GM21576 (cell line): ENCODE data around the gene DNM2.
"Not testable (repeated sequence)": the region's sequence is repeated elsewhere in the genome, so short reads cannot be mapped to it uniquely, and the experiment has no call there.

ENCODE experiments used
- ATAC-seq: cut with Tn5 transposase; IDR thresholded peaks from one replicate; pipeline ENCODE4 v1.9.1; 2021; ENCODE audit warnings: mild to moderate bottlenecking, moderate library complexity; ENCODE audit not compliant: unreplicated experiment

Gene DNM2

DNA sequence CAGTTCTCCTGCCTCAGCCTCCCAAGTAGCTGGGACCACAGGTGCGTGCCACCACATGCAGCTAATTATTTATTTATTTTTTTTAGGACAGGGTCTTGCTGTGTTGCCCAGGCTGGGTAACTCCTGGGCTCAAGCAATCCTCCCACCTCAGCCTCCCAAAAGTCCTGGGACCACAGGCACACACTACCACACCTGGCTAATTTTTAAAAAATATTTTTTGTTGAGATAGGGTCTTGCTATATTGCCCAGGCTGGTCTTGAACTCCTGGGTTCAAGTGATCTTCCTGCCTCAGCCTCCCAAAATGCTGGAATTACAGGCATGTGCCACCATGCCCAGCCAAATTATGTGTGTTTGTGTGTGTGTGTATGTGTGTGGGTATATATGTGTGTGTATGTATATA, 139.0 kb downstream of the DNM2 start:
- ATAC-seq, result not testable (repeated sequence)

DNA sequence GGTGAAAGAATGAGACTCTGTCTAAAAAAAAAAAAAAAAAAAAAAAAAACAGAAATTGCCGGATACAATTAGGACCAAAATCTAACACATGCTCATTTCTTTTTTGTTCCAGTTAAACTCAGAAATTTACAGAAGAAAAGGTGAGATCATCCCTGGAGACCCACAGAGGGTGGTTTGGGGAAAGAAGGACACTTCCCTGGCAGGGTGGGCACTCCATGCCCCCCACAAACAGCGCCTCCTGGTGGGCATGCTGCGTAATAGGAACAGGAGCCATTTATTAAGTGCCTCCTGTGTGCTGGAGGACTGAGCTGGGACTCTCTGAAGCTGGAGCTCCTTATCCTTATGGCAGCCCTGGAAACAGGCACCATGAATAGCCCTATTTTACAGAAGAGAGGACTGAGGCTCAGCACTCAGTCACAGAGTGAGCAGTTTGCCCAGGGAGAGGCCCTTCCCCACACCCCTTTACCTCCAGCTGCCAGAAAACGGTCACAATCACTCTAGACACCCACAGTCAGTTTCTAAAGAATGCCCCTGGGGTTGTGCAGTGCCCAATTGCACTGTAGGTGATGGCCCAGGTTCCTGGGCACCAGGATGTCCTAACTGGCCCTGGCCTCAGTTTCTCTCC, 140.4 kb downstream of the DNM2 start:
- no peak for ATAC-seq

DNA sequence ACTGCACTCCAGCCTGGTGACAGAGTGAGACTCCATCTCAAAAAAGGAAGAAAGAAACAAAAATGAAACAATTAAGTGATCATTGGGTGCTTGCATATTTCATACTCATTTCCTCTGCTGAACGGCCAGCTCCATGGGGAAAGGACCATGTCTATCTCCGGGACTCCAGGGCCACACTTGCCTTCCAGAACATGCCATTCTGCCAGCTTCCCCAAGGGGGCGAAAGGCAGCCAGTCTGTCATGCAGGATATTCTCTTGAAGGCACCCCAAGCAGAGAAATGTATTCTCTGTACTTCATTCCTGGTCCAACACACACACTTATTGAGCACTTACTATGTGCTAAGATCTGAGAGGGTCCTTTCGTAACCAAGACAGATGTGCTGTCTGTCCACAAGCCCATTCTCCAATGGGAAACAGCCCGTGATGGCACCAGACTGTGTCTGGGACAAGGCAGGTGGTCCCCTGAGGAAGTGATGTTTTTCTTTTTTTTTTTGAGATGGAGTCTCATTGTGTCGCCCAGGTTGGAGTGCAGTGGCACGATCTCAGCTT, 143.3 kb downstream of the DNM2 start:
- ATAC-seq, result no peak

DNA sequence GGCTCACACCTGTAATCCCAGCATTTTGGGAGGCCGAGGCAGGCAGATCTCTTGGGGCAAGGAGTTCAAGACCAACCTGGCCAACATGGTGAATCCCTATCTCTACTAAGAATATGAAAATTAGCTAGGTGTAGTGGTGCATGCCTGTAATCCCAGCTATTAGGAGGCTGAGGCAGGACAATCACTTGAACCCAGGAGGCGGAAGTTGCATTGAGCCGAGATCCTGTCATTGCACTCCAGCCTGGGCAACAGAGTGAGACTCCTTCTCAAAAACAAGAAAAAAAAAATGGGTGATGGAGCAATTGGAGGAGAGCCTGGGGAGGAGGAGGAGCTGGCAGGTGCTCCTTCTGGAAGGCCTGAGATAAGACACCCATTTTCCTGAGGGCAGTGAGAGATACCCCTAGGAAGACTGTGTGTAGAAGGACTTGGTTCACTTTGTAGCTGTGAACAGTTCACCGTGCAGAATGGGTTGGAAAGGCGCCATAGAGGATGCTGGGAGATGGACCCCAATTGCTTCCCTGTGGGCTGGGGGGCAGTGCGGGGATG, 144.8 kb downstream of the DNM2 start:
- ATAC-seq, result no peak

DNA sequence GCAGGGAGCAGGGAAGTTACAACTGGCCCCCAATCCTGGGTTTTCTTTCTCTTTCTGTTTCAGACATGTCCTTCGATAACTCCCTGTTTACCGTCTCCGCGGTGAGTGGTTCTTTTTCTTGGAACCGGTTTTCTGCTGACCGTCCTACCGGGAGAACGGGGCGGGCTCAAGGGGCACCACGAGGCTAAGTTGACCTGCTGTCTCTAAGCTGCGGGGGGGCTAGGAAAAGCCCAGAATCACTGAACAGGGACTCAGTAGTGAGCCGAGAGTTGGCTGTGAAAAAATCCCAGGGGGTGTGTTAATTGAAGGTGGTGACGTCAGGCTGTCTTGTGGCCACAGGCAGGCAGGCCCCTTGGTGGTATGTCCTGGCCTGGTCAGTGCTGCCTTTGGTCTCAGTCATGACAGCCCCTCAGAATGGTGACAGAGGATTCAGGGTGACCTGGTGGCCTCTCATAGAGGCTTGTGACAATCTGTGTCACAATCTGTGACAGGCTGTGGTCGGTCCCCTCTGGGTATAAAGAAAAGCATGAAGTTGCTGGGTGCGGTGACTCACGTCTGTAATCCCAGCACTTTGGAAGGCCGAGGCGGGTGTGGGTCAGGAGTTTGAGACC, 145.3 kb downstream of the DNM2 start:
- ATAC-seq, result no peak

DNA sequence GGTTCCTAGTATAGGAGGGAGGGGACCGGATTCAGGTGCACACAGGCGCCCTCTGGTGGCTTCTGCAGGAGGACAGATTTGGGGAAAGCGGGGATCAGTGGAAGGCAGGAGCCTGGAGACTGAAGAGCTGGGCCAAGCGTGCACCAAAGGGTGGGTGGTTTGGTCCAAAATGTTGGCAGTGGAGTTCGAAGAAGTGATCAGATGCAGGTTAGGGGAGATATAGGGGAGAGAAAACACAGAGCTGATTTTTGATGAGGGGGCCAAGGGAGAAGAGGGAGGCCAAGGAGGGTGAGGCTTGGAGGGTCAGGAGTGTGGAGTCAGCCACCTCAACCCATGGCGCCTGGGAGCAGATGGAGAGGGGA, 146.6 kb downstream of the DNM2 start:
- no peak for ATAC-seq

DNA sequence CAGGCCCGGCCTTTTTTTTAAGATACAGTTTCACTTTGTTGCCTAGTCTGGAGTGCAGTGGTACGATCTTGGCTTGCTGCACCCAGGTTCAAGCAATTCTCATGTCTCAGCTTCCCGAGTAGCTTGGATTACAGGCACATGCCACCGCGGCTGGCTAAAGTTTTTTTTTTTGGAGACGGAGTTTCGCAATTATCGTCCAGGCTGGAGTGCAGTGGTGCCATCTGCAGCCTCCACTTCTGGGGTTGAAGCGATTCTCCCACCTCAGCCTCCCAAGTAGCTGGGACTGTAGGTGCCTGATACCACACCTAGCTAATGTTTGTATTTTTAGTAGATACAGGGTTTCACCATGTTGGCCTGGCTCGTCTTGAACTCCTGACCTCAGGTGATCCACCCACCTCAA, 148.6 kb downstream of the DNM2 start:
- ATAC-seq, result no peak

DNA sequence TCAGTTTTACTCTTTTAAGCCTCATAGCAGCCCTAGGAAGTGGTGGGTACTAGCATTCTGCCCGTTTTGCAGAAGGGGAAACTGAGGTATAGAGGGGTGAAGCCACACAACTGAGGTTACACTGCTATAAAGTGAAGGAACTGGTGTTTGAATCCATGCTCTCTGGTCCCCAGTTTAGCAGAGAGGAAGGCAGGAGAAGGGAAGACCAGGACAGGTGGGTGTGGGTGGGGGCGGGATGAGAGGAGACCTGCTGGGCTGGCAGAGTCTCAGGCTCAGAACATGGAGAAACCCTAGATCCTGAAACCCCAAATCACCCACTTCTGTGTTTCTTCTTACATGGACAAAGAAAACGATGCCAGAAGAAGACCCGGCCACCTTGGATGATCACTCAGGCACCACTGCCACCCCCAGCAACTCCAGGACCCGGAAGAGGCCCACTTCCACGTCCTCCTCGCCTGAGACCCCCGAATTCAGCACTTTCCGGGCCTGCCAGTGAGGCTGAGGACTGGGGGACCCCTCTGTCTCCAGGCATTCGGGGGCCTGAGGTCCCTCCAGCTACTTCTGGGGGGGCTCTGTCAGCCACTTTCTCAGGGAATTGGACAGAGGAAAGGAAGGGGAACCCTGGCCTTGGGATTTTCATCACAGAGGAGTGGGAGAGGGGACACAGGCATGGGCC, 151.1 kb downstream of the DNM2 start:
- no peak for ATAC-seq

DNA sequence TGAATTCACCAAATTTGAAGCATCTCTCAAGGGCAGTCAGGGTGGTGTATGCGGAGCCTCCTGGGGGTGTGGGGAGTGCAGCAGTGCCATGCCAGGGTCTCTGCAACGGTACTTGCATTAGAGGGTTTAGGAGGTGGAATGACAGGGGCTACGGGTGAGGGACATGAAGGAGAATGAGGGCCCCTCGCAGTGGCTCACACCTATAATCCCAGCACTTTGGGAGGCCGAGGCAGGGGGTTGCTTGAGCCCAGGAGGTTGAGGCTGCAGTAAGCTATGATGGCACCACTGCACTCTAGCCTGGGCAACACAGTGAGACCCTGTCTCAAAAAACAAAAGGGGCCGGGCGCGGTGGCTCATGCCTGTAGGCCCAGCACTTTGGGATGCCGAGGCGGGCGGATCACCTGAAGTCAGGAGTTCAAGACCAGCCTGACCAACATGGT, 152.0 kb downstream of the DNM2 start:
- not testable (repeated sequence) for ATAC-seq

DNA sequence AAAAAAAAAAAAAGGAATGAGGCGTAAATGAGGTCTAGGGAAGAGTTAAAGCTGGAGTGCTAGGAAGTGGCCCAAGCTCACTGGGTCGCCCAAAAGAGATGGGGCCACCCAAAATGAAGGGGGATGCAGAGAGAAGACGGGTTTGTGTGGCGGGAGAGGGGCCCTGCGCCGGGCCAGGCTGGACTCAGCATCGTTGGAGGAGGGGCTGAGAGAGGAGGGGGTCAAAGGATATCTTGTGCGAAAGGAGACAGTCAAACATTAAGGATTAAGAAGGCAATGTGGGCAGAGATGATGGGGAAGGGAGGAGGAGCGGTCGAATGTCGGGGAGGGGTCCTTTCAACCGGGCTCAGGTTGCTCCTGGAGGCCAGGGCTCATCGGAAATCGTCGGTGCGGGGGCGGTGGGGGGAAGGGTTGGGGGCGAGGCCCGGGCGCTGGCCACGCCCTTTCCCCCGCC, 152.6 kb downstream of the DNM2 start:
- ATAC-seq, result no peak

DNA sequence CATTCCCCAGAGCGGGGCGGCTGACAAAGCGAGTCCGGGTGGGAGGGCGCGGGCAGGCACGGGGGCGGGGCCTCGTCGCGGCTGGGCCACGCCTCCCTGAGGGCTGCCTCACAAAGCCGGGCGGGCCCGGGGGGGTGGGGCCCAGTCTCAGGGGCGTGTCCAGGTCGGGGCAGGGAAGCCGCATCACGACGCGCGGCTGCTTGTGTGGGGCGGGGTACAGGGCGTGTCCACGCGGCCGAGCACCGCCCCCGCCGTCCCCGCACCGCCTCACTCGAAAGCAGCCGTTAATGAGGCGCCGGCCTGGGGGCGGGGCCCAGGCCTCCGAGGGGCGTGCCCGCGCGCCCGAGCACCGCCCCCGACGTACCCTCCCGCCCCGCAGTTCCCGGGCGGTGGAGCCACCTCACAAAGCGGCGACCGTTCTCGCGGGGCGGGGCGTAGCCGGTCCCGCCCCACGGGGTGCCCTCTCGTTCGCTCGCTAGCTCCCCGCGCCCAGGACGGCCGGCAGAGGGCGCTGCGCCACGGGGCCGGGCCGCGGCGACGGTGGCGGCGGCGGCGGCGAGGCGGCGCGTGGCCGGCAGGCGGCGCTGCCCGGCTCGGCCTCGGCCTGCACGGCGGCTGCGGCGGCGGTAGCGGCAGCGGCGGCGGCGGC, 153.2 kb downstream of the DNM2 start, which contains the start of gene CARM1:
CARM1 (plus strand) TSS at position 599 of the 649 bp plus-strand sequence. CDS start 150 bp downstream, outside the sequence.
- peak; percentile 62 for ATAC-seq

DNA sequence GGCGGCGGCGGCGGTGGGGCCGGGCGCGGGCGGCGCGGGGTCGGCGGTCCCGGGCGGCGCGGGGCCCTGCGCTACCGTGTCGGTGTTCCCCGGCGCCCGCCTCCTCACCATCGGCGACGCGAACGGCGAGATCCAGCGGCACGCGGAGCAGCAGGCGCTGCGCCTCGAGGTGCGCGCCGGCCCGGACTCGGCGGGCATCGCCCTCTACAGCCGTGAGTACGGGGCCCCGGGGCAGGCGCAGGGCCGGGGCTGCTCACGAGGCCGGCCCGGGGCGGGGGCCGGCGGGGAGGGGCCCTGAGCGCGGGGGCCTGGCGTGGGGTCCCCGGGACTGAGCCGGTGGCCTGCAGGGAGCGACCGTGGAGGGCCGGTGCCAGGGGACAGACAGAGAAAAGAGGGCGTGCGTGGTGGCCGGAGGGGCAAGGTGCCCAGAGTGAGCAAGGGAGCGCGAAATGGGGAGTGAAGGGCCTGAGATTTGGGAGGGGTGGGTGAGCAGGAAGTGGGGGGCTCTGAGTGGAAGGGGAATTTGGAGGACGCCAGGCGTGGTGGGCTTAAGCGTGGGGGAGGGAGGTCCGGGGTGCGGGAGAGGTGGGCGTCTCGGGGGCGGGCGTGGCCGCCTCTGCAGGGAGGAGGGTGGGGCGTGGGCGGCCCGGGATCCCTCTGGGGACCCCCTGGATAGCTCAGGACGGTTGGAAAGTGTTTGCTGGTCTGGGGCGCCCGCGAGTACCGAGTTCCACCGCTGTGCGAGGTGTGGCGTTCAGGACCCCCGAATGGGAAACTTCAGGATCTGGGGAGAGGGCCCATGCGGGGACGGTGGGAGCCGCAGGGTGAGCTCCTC, 154.0 kb downstream of the DNM2 start:
- ATAC-seq, result peak; percentile 4

DNA sequence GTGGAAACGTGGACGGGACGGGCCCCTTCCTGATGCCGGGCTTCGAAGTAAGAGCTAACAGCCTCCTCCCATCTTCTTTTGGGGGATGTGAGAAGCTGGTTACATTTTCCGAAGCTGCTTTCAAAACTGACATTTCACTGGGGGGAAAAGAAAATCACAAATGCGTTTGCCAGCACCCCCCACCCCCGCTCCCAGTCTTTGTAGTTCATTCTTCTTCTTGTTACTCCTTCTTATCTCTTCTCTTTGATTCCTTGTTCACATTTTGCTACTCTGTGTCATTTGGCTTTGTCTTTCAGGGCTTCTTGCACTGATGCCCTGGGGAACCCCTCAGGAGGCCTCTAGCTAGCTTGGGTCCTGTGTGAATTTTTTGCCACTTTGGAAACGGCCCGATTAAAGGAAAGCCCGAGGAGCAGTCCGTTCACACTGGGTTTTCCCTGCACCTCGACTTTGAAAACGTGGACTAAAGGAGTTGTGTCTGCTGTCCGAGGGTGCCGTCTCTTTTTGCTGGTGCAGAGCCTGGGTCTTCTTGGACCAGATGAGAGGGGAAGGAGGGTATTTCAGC, 154.7 kb downstream of the DNM2 start:
- no peak for ATAC-seq

DNA sequence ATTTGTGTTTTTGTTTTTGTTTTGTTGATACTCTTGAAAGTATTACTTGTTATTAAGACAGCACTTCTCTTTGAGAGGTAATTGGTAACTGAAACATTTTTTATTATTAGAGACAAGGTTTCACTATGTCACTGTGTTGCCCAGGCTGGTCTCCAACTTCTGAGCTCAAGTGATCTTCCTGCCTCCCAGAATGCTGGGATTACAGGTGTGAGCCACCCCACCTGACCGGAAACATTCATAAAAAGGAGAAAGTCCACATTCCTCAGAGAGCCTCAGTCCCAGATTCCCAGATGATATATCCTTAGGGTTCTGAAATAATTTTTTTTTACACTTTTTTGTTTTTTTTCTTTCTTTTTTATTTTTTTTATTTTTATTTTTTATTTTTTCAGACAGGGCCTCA, 156.1 kb downstream of the DNM2 start:
- no peak for ATAC-seq

DNA sequence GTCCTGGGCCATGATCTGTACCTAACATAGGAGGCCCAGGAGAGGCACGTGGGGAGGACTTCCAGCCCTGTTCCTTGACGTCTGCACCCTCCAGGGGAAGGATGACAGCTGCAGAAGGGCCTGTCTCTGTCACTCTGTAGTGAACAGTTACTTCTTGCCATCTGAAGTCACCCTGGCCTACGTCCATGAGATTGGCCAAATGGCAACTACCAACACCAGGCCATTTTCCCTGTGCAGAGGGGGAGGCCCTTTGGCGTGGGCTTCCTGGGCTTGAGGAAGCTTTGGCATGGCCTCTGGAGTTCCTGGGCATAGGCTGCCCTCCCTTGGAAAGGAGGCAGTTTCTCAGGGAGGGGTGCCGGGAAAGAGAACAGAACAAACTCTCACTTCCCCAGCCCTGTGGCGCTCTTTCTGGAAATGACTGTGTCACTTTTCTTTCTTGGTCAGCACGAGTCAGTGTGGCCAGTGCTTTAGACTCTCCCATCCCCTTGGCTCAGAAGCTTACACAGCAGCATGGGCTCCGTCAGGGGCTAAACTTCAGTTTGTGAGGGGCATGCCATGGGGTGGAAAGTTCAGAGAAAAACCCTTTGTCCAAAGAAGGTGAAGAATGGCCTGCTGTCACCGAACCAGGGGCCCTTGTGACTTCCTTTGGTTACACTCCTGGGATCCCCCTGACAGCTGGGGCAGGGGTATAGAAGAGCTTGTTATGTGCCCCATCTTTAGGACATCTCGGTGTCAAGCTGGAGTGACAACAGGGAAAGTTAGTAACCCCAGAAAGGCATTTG, 158.8 kb downstream of the DNM2 start:
- peak; percentile 50 for ATAC-seq

DNA sequence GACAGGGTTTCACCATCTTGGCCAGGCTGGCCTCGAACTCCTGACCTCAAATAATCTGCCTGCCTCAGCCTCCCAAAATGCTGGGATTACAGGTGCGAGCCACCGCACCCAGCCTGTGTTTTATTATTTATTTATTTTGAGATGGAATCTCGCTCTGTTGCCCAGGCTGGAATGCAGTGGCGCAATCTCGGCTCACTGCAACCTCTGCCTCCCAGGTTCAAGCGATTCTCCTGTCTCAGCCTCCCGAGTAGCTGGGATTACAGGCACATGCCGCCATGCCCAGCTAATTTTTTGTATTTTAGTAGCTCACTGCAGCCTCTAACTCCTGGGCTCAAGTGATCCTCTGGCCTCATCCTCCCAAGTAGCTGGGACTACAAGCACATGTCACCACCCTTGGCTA, 159.7 kb downstream of the DNM2 start:
- ATAC-seq, result not testable (repeated sequence)

DNA sequence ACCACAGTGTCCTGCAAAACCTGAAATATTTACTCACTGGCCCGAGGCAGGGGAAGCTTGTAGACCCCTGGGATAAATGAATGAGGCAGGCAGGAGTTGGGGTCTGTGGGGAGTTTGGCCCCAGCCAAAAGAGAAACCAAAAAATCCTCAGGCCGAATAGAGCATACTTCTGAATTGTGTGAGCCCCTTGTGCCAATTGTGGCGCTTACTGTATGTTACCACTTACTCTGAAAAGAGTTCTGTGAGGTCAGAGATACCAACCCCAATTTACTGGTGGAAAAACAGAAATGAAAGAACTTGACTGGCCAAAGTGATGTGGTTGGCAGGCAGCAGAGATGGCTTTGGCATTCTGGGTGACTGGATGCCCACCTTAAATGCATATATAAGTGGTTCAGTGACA, 160.4 kb downstream of the DNM2 start:
- no peak for ATAC-seq
